NCI-H2227 (cell line): ENCODE data around the gene SNAP47.
A peak's percentile ranks its signal among the peaks of the same experiment; 100 is the strongest.

Source experiments
- DNase-seq: peaks from one replicate; lab custom pipeline; 2025; ENCODE audit not compliant: unreplicated experiment; lab: John Stamatoyannopoulos, UW

The SNAP47 gene

DNA sequence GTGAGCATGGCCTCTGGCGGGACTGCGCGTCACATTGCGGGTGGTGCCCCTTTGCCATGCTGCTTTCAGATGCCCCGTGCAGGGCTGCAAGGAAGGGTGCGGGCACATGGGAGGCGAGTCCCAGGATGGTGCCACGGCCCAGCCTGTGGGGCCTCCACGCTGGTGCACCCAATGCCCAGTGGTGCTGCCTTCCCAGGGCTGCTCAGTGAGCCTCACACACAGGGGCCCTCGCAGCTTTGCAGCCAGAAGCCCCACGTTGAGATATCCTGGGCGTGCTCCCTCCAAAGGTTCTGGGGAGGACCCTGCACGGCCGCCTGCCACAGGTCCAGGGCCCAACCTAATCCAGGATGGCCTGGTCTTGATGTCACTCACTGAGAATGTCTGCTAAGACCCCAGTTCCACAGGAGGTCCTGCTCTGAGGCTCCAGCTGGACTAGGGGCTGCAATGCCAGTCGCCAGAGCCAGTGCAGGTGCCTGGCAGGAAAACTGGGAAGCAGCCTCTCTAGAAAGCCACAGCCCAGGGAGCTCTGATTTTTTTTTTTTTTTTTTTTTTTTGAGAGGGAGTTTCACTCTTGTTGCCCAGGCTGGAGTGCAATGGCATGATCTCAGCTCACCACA is 46.2 kb downstream of the SNAP47 start:
- no peak for DNase-seq

DNA sequence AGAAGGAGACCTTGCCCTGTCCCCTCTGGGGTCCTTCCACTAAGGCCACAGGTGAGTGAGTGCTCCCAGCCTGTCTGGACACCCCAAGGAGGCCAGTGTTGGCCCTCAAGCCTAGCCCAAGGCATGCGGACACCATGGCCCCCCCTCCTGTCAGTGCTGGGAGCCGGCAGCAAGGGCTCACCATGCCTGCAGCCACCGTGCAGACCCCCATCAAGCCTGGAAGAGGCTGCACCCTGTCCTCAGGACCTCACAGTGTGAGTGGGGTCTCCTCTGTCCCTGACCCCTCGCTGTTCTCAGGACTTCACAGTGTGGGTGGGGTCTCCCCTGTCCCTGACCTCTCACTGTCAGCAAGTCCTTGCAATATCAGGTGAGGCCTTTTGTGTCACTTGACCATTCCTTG is 47.0 kb downstream of the SNAP47 start:
- DNase-seq: no peak

DNA sequence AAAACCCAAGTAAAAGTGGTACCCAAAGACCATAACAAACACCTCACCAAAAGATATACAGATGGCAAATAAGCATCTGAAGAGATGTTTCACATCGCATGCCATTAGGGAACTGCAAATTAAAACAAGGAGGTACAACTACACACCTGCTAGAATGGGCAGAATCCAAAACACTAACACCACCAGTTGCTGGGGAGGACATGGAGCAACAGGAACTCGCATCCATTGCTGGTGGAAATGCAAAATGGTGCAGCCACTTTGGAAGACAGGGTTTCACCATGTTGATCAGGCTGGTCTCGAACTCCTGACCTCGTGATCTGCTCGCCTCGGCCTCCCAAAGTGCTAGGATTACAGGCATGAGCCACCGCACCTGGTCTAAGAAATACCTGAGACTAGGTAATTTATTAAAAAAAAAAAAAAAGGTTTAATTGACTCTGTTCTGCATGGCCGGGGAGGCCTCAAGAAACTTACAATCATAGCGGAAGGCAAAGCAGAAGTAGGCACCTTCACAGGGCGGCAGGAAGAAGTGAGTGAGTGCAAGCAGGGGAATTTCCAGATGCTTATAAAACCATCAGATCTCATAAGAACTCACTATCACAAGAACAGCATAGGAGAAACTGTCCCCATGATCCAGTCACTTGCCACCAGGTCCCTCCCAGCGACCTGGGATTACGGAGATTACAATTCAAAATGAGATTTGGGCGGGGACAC is 50.0 kb downstream of the SNAP47 start:
- no peak for DNase-seq

DNA sequence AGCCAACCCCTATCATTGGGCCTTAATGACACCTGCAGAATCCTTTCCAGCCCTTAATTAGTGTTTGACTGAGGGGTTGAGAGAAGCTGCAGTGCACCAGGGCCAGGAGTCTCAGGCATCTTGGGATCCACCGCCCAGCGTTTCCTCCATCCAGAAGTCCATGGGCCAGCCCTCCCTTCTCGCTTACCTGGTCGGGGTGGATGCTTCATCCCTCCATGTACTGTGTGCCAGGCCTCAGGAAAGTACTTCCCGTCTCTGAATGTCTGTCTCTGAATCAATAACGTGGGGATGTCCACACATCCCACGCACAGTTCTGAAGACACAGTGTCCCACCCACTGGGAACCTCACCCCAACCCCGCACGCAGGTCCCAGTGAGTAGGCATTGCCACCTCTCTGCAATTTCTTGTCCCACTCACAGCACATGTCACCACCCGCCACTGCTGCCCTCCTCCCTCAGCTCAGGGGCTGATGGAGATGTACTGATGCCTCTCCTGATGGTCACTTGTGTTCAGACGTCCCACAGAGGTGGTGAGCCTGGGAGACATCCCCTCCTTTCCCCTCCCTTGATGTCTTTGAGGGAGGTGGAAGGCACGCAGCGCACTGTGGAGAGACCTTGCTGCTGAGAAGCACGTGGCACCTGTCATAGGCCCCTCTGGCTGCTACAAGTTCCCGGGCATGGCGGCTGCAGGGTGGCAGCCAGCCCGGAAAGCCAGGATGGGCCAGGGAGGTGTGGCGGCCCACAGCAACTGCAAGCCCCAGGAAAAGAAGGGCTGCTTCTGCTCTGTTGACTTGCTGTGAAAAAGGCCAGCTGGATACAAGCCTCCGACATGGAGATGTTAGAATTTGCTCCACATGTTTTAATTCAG is 50.8 kb downstream of the SNAP47 start:
- DNase-seq: no peak

DNA sequence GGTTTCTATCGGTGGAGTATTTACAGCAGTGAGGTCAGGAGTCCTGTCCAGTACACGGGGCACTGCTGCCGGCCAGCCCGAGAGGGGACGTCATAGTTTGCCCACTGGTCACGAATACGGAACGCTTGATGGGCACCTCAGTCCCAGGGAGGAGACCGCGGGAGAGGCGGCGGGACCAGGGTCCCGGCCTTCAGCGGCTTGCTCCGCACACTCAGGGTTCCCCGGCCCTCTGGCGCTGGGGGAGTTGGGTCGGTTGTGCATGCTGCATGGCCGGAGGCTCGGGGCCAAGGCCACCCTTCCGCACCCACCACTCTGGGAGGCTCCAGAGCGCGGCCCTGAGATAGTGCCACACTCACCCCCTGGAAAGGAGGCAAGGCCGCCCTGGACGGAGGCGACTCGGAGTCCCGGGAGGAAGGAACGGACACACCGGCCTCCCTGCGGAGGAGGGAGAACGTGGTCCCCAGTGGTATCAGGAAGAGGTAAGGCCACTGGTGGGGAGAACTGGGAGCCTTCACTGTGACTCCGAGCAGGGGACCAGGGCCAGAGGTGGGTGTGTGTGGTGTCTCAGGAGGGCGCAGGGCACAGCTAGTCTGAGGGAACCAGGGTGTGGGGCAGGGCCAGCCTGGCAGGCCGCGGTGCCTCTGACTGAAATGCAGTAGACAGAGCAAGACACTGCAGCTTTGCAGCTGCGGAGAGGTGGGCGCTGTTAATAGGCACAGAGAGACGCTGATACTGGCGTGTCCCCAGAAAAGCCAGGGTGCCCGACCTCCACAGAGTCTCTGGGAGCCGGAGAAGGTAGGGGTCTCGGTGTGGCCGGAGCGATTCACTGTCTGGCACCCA is 51.7 kb downstream of the SNAP47 start:
- DNase-seq: peak; percentile 30

DNA sequence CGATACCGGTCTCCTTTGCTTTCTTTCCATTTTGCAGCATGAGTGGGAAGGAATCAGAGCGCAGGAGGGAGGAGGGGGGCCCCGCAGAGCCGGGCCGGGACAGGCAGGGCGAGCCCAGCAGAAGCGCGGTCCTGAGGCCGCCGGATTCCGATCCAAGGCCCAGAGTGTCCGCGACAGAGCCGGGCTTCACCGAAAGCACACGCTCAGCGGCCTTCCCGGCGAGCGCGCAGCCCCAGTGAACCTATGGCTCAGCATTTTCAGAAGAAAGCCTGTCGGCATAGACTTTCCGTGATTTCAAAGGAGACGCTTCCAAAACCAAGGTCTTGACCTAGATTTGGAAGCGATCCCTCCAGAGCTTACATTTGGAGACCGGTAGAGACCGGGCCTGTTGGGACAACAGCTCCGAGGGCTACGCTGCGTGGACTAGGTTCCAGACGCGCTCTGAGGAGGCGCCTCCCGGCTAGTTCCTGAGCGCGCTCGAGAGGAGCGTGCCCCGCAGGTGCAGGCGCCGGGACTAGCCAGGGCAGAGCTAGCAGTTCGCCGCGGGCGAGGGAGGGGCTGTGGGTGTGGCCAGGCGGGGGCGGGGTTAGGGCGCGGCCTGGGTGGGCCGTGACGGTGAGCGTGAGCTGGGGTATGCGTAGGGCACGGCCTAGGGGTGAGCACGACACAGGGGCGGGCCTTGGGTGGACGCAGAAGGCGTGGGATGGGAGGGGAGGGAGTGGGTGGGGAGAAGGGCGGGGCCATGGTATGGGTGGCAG is 52.5 kb downstream of the SNAP47 start:
- peak; percentile 96 for DNase-seq

DNA sequence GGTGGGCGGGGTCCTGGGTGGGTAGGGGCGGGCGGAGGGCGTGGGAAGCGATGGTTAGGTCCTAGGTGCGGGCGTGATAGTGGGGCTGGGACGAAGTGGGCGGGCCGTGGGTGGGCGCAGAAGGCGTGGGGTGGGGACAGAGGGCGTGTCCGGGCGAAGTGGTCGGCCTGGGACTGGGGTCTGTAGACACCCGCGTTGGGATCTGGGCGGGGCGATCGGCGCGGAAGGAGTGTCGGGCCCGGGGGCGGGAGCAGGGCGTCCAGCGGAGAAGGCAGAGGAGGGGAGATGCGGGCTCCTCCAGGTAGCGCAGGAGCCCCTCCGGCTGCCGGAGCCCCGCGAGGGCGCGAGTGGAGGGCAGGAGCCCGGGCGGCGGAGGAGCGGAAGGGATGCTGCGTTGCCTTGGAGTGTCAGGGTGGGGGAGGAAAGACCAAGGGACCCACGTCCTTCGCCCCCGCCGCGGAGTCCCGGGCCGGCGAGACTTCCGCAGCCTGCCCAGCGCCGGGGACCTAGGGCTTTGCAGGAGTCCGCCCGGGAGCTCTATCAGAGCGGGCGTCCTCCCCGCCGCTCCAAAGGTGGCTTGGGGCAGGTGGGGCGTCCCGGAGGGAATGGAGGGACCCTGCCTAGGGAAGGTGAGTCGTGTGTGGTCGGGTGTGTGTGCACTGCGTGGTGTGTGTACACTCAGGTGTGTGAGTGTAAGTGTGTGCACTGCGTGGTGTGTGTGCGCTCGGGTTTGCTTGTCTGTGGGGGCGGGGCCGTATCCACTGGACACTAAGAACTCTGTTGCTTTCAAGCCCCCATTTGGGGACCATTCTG is 53.2 kb downstream of the SNAP47 start:
- DNase-seq: peak; percentile 87

DNA sequence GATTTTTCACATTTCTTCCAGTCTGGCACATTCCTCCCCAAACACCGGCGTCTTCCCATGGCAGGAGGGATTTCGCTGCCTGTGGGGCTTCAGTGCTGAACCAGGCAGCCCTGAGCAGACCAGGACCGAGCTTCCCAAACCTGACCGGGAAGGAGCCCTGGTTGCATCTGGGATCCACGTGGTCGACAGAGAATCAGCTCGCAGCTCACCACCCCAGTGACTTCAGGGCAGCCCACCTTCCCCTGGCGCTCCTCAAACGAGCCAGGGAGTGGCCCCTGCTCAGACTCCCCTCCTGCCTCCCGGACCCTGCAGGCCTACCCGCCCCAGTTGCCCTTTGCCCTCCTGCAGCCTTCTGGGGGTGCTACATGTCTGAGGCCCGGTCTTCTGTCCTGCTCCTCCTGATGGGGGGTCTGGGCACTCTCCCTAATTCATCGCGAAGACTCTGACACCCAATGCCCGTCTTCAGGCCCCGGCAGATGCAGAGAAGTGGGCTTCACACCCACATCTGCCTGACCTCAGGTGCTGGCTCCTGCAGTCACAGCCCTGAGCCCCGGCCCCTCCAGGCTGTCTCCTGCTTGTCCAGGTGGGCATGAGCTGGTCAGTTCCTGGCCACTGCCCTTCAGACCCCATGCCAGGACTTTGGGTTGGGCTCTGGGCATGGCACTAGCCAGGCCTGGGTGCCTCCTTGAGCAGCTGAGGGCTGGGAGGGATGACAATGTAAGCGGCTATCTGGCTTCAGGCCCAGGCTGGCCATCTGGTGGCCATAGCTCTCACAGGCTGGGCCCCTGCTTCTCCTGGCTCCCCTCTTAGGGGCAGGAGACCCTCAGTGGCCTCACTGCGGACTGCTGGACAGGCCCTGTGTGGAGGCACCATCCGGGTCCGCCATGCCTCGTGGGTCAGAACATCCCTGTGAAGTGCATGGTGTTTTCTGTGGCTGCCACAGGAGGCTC is 54.1 kb downstream of the SNAP47 start:
- DNase-seq: no peak

DNA sequence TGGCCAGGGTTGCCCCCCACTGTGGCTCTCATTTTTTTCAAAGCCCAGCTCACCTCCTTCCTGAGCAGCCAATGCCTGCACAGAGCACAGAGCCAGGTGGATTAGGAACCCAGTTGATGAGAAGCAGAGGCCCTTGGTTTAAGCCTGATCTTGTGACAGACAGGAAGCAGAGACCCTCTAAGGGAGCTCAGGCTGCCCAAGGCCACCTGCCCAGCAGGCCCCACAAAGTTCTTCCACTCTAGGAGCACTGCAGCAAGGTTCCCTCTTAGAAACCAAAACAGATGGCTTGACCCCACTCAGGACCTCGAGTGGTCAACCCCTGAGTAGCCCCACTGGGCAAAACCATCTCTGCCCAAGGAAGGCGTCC is 54.8 kb downstream of the SNAP47 start:
- DNase-seq: no peak

DNA sequence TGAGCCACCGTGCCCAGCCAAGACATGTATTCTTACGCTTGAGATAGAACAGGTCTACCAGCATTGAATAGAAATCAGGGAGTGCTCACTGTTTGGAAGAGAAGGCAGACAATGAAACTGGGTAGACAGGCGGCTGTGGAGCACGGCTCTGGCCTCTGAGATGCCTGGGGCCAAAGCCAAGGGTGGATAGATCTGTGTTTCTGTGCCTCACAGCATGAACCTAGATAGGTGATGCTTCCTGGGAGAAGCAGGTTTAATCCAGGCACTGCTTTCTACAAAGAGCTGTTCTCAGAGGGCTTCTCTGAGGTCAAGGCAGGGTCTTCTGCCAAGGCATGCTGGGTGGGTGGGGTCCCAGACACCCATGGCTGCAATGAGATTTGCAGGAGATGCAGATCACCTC is 55.6 kb downstream of the SNAP47 start:
- DNase-seq: no peak

DNA sequence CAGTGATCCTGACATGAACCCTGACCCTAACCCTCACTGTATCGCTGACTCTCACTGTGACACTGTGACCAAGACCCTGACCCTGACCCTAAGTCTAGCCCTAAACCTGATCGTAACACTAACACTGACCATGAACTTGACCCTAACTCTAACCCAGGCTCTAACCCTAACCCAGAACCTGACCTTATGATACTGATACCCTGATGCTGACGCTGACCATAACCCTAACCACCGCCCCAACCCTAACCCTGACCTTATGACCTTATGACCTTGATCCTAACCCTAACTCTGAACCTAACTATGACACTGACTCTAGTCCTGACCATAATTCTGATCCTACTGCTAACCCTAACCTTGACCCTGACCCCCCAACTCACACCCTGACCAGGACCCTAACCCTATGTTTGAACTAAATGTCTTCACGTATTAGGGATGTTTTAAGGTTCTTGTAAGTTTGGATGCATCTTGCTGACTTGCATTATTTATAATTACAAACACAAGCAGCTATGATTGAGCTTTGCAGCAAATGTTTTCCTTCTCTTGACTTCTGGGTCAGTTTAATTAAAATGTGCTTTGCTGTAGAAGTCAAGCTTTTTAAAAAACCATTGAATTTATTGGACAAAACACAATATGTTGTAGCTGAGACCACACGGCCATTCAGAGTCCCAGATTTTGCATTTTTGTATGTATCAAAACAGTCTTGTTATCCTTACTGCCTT is 56.3 kb downstream of the SNAP47 start:
- no peak for DNase-seq

DNA sequence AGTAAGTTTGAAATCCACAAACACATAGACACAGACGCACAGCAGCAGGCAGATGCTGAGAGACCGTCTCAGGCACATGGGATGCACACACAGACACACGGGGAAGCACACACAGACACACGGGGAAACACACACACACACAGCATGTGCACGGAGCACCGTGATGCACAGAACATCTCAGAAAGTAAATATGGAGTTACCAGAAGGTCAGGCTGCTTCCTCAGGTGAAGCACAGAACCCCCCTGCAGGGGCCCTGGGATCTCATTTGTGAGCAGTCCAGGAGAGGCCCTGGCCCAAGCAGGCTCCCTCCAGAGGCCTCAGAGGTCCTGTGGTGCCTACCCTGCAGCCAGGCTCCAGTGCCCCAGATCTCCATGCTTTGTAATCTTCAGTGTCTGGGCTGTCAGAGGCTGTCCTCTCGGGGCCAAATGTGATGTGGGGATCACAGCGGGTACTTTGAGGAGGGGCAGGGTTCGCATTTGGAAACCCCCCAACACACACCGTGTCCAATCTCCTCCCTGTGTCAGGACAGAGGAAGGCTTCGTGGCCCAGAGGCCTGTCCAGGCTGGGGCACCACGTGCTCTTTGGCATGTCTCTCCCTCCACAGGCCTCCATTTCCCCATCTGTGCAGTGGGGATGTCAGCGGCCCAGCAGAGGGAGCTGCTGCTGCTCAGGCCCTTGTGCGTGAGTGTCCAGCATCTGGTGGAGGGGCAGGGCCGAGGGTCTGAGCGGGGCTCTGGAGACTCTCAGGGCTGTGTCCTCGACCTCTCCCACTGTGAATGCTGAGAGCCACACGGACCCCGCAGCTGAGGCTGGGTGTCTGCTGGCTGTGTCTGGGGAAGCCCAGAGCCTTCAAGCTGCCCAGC is 57.2 kb downstream of the SNAP47 start:
- DNase-seq: no peak

DNA sequence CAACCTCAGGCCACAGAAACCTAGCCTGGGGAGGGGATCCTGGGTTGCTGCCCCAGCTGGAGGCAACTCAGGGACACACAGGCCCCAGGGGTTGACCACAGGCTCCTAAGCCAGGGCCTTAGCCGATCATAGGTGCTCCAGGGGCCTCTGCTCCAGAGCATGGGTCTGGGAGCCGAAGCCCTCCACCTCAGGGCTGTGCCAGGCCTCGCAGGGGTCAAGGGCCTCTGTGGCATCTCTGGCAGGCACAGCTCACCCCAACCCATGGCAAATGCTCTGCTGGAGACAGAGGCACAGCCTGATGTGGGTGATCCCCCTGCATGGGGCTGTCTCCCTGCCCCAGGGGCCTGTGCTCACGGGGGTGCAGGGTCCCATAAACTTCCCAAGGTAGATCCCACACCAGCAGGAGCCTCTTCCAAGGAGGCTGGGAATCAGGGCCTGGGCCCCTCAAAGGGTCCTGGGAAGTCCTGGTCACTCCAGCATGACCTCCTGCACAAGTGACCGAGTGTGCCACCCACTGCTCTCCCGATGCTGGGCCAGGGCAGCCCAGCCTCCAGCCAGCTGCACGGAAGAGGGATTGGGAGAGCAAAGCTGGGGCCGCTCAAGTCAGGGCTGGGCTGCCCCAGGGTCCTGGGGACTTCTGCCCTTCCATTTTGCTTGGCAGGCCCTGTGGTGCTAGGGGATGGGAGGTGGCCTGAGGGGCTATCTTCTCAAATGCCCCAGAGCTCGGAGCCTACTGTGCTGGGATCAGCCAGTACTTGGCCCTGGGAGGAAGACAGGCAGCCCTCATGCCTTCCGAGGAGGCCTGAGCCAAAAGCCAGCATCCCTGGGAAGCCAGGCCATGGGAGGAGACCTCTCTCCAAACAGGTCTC is 58.1 kb downstream of the SNAP47 start:
- DNase-seq: no peak

DNA sequence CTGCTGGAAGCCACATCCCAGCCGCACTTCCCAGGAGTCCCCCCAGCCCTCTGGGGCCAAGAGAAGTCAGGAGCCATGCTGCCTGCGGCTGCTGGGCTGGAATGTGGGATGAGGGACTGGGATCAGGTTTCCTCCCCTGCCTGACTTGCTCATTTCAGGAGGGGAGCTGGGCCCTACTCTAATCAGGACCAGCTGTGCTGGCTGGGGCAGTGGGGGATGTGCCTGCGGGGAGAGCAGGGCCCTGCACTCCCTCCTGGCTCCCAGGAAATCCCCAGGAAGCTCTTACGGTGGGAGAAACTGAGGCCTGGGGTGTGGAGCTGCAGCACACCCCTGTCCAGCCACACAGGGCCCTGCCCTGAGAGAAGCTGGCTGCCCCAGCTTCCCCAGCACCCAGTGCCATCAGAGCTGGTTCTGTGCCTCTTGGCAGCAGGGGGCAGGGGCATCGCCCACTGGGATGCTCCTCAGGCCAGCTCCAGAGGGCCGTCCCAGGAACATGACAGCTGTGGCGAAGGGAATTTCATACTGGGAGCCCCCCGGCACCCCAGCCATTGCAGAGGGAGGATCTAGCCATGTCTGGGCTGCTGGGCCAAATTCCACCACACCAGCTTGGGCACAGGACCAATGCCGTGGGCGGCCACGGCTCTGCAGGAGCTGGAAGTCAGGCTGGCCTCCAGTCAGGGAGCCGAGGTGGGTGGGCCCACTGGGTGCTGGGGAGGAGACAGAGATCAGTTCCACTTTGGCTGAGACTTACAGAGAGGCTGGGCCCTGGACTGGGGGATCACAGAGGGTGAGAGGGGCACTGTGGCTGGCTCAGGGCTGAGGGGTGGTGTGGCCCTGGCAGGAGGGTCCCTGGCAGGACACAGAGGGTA is 58.9 kb downstream of the SNAP47 start:
- DNase-seq: no peak

DNA sequence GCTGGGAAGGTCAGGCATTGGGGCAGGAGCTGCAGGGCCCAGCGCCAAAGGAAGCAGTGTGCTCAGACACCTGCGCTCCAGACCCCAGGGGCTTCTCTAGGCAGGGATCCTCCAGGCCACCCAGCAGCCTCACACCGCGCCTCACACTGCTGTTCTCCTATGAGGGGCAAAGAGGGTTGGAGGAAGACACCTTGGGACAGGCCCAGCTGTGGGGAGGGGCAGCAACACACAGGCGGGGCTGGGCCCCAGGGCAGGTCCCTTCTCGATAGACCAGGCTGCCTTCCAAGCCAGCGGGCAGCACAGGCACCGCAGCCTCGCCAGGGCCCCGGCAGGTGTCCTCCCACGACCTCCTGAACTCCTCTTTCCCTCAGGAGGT is 59.6 kb downstream of the SNAP47 start:
- no peak for DNase-seq
